Testis (tissue), 2 donors: ENCODE results near the gene IGFLR1.

Experiments used
- CTCF ChIP-seq, 3 experiments: fragments of 450-650 bp in 2 of 3; fragments of 200-600 bp in 1 of 3; sonication (generic) in 1 of 3; IDR thresholded peaks; one replicate each; pipeline ENCODE4 v1.5.1; 2016 to 2019; ENCODE audit warnings: antibody characterized with exemption in 3 of 3, mild to moderate bottlenecking in 2 of 3, moderate library complexity in 1 of 3
- POLR2A ChIP-seq: fragments of 450-650 bp; IDR thresholded peaks from one replicate; pipeline ENCODE4 v1.6.1; 2017; ENCODE audit warnings: antibody characterized with exemption, mild to moderate bottlenecking, moderate library complexity

DNA sequence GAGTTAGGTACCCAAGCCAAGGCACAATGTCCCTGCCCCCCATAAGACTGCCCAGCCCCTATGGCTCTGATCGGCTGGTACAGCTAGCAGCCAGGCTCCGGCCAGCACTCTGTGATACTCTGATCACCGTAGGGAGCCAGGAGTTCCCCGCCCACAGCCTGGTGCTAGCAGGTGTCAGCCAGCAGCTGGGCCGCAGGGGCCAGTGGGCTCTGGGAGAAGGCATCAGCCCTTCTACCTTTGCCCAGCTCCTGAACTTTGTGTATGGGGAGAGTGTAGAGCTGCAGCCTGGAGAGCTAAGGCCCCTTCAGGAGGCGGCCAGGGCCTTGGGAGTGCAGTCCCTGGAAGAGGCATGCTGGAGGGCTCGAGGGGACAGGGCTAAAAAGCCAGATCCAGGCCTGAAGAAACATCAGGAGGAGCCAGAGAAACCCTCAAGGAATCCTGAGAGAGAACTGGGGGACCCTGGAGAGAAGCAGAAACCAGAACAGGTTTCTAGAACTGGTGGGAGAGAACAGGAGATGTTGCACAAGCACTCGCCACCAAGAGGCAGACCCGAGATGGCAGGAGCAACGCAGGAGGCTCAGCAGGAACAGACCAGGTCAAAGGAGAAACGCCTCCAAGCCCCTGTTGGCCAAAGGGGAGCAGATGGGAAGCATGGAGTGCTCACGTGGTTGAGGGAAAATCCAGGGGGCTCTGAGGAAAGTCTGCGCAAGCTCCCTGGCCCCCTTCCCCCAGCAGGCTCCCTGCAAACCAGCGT lies 27.5 kb downstream of the IGFLR1 start:
- TF ChIP-seq CTCF (IDR thresholded peaks at IDR 0.05) (no peak), POLR2A (no peak)
